Transverse colon (tissue), 4 donors: ENCODE measurements around the gene NOXO1. TPM values are rescaled to one million over a fixed set of nuclear protein-coding genes. Genes with fewer than 3 reads are reported as not detected.

Experiments used
- DNase-seq: peaks from one replicate; pipeline ENCODE4 v3.0.0-alpha.2; 2019
- H3K27ac ChIP-seq, 4 donors: fragments of 200-600 bp; sonication (generic); 2 replicates each; pipeline ENCODE4 v1.5.1; 2016 to 2018; ENCODE audit warnings: inconsistent platforms in 4 of 4
- H3K27me3 ChIP-seq: fragments of 200-600 bp; sonication (generic); 2 replicates; pipeline ENCODE4 v1.5.1; 2017; ENCODE audit warnings: inconsistent platforms
- H3K36me3 ChIP-seq, 4 donors: fragments of 200-600 bp; sonication (generic); 2 replicates each; pipeline ENCODE4 v1.5.1; 2017 to 2019; ENCODE audit warnings: inconsistent platforms in 4 of 4
- H3K4me1 ChIP-seq, 4 donors: fragments of 200-600 bp; sonication (generic); 2 replicates each; pipeline ENCODE4 v1.5.1; 2017 to 2020; ENCODE audit warnings: inconsistent platforms in 4 of 4
- H3K4me3 ChIP-seq, 4 donors: fragments of 200-600 bp; sonication (generic); 1 replicate in 1 of 4; 2 replicates in 3 of 4; pipeline versions ENCODE4 v1.5.1 to v1.6.1; 2017 to 2019; ENCODE audit warnings: inconsistent platforms in 4 of 4
- H3K9me3 ChIP-seq, 2 donors: fragments of 200-600 bp; sonication (generic); 2 replicates each; pipeline ENCODE4 v1.5.1; 2017 to 2019; ENCODE audit warnings: inconsistent platforms in 2 of 2
- CTCF ChIP-seq, 5 experiments: fragments of 200-600 bp in 3 of 5; fragments of 450-650 bp in 2 of 5; sonication (generic) in 3 of 5; IDR thresholded peaks; 1 replicate in 2 of 5; 2 replicates in 3 of 5; pipeline ENCODE4 v1.5.1; 2016 to 2017; ENCODE audit warnings: antibody characterized with exemption in 5 of 5, inconsistent platforms in 3 of 5, mild to moderate bottlenecking in 2 of 5, moderate library complexity in 1 of 5
- EP300 ChIP-seq: sonication (generic); formaldehyde crosslinking; IDR thresholded peaks from one replicate; pipeline ENCODE4 v1.6.1; 2017; ENCODE audit warnings: antibody characterized with exemption, low read depth
- POLR2A ChIP-seq: fragments of 450-650 bp; IDR thresholded peaks from one replicate; pipeline ENCODE4 v1.6.1; 2016; ENCODE audit warnings: antibody characterized with exemption, mild to moderate bottlenecking, moderate library complexity
- POLR2AphosphoS5 ChIP-seq, 3 donors: sonication (generic); formaldehyde crosslinking; IDR thresholded peaks; one replicate each; pipeline ENCODE4 v1.6.1; 2016; ENCODE audit warnings: antibody characterized with exemption in 3 of 3
- WGBS, 2 donors: methylation state at CpG; one replicate each; pipeline ENCODE4 v1.1.5; 2018; ENCODE audit warnings: low coverage in 1 of 2; 5-methylcytosine and 5-hydroxymethylcytosine counted together
- in situ Hi-C, 4 donors: fragments of 200-750 bp; cut with MboI; loops; one replicate each; pipeline versions ENCODE4 v1.15.0 to v1.15.1; 2017; ENCODE audit warnings: low sequenced_read_pairs in 3 of 4, low pct_ligation_motif_present in 1 of 4, low pct_unique_long_range_greater_than_20kb in 1 of 4
- intact Hi-C: fragments of 100-400 bp; cut with DNase I; formaldehyde crosslinking; loops from one replicate; pipeline ENCODE4 v1.15.1; 2023; ENCODE audit warnings: low total_unique reads
- total RNA-seq, 4 donors: library from RNA; depleted of rRNA; stranded (reverse); fragments of >200 nt; gene quantifications; one replicate each; pipeline ENCODE4 v1.1.0, GENCODE V29; 2016

Gene NOXO1
- total RNA-seq, 4 donors from 2014 or later: 4.2 to 29.8 (median 19.4) TPM

- peak overlapping the region; percentile 61 to 84 (median 66) for H3K27ac ChIP-seq
- no peaks in the 10 kb centered on the region for H3K36me3 ChIP-seq
- H3K9me3 ChIP-seq: no peaks in the 10 kb centered on the region
- intact Hi-C loops: loop anchor here (5.0 kb wide), 1 partner anchor 126 kb away; no protein-coding TSS in a partner anchor
- H3K4me3 ChIP-seq: peak overlapping the region in 3 of 4 donors; percentile 50 to 79 (median 68)
- TF ChIP-seq POLR2AphosphoS5 (IDR thresholded peaks at IDR 0.05): no peak
- TF ChIP-seq EP300: no peak
- TF ChIP-seq CTCF (IDR thresholded peaks at IDR 0.05): no peak
- peaks cover 9% of the 10 kb centered on the region for H3K27me3 ChIP-seq
- peaks cover 9 to 39% (median 26%) of the 10 kb centered on the region in 4 donors for H3K4me1 ChIP-seq
- in situ Hi-C loops: loop anchor here in 2 of 4 donors (10.0 kb wide), 1 partner anchor 119 kb away; the partner anchor contains the start of gene RAB26 (in 2 of the 2)
- DNase-seq: no peak
- WGBS, 2 donors: 63% methylated on average over 16 of the region's 16 CpGs; no CpG with 5 or more reads in 1 of the 2 donors
Measured at GRCh38 chr16:2025878-2026460, 44.7 kb upstream of the NOXO1 start.

GRCh38 chr16:2025251-2025650 is 44.0 kb upstream of the NOXO1 start:
- in situ Hi-C loops: loop anchor here in 2 of 4 donors (10.0 kb wide), 1 partner anchor 120 kb away; the partner anchor contains the start of gene RAB26 (in 2 of the 2)
- peaks cover 12 to 44% (median 32%) of the 10 kb centered on the region in 4 donors for H3K4me1 ChIP-seq
- no peak for DNase-seq

GRCh38 chr16:2024032-2024420 is 42.8 kb upstream of the NOXO1 start:
- Histone ChIP-seq H3K36me3 (no peaks in the 10 kb centered on the region), H3K9me3 (no peaks in the 10 kb centered on the region), H3K4me3 (peak overlapping the region in 1 of 4 donors; percentile 38), H3K4me1 (peaks cover 16 to 52% (median 40%) of the 10 kb centered on the region in 4 donors), H3K27me3 (peaks cover 29% of the 10 kb centered on the region), H3K27ac (peak overlapping the region; percentile 74 to 77 (median 75))
- intact Hi-C loops: no loop called here
- no peak for TF ChIP-seq CTCF (IDR thresholded peaks at IDR 0.05)
- no peak for DNase-seq
- WGBS, 2 donors: 84 to 89% methylated on average over 6 to 12 of the region's 12 CpGs
- in situ Hi-C loops: loop anchor here in 3 of 4 donors (10.0 to 25.0 kb wide), 2 partner anchors 113 to 121 kb away; partner anchors contain the start of genes RAB26 (in 3 of the 3) and PKD1 (in 1 of the 3)

More at GRCh38 chr16:2025251-2025650, 44.0 kb upstream of the NOXO1 start:
- Histone ChIP-seq H3K4me3 (no peak overlapping the region), H3K27me3 (peaks cover 17% of the 10 kb centered on the region), H3K9me3 (no peaks in the 10 kb centered on the region), H3K27ac (peak overlapping the region in 1 of 4 donors; percentile 84), H3K36me3 (no peaks in the 10 kb centered on the region)
- TF ChIP-seq POLR2A (no peak), CTCF (IDR thresholded peaks at IDR 0.05) (no peak), POLR2AphosphoS5 (IDR thresholded peaks at IDR 0.05) (no peak), EP300 (no peak)
- 92% methylated on average over 14 of the region's 14 CpGs; no CpG with 5 or more reads in 1 of the 2 donors for WGBS, 2 donors
- intact Hi-C loops: loop anchor here (5.0 kb wide), 1 partner anchor 127 kb away; no protein-coding TSS in a partner anchor

- 9% methylated on average over 49 of the region's 53 CpGs; no CpG with 5 or more reads in 1 of the 2 donors for WGBS, 2 donors
- Histone ChIP-seq H3K4me3 (peak overlapping the region in 2 of 4 donors; percentile 15 to 38), H3K27ac (peak overlapping the region; percentile 74 to 77 (median 75))
Measured at GRCh38 chr16:2023092-2024031, 42.1 kb upstream of the NOXO1 start.

More at GRCh38 chr16:2023092-2024031, 42.1 kb upstream of the NOXO1 start:
- Histone ChIP-seq H3K27me3 (peaks cover 36% of the 10 kb centered on the region), H3K9me3 (no peaks in the 10 kb centered on the region), H3K4me1 (peaks cover 16 to 50% (median 40%) of the 10 kb centered on the region in 4 donors), H3K36me3 (no peaks in the 10 kb centered on the region)
- in situ Hi-C loops: loop anchor here in 3 of 4 donors (10.0 to 25.0 kb wide), 2 partner anchors 114 to 121 kb away; partner anchors contain the start of genes RAB26 (in 3 of the 3) and PKD1 (in 1 of the 3)
- TF ChIP-seq CTCF (IDR thresholded peaks at IDR 0.05) (peak; percentile 98 to 99 (median 99)), EP300 (no peak), POLR2AphosphoS5 (IDR thresholded peaks at IDR 0.05) (peak; percentile 12 to 57 (median 53)), POLR2A (peak; percentile 42)
- DNase-seq: peak; percentile 97
- intact Hi-C loops: no loop called here
